Measurements from ENCODE around the gene KCNH2. TPM values are rescaled to one million over a fixed set of nuclear protein-coding genes. Genes with fewer than 3 reads are reported as not detected.
A peak's percentile ranks its signal among the peaks of the same experiment; 100 is the strongest.

The KCNH2 gene
- total and polyA plus RNA-seq, 2 experiments from 2014 or later: 48.0 to 110 TPM

DNA sequence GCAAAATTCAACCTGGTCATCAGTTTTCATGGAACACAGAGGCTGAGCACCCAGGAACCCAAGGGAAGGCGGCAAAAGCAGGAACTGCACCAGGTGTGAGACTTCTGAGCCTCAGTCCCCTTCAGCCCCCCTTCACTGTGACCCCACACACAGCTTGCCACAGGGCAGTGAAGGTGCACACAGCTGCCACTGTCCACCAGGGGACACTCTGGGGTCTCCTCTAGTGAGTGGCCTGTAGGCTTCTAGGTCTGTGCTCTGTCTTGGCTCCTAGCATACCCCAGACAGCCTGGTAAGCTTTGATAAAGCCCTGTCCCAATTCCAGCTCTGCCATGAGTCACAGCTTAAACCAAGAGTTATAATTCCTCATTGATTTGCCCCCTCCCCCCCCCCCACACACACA, 12.1 kb downstream of the KCNH2 start:
- Histone ChIP-seq H3K27ac (peak overlapping the region; percentile 97), H3K9me3 (ENCODE audit: low read depth) (no peaks in the 10 kb centered on the region), H3K27me3 (no peaks in the 10 kb centered on the region), H3K4me3 (no peak overlapping the region), H3K36me3 (no peaks in the 10 kb centered on the region), H3K4me1 (ENCODE audit: low read depth) (peaks cover 95% of the 10 kb centered on the region)
- DNase-seq (ENCODE audit: low read depth in 1 of 2, low spot score in 1 of 2): peak in 1 of 2 donors; percentile 80
- TF ChIP-seq, protein P1, sequence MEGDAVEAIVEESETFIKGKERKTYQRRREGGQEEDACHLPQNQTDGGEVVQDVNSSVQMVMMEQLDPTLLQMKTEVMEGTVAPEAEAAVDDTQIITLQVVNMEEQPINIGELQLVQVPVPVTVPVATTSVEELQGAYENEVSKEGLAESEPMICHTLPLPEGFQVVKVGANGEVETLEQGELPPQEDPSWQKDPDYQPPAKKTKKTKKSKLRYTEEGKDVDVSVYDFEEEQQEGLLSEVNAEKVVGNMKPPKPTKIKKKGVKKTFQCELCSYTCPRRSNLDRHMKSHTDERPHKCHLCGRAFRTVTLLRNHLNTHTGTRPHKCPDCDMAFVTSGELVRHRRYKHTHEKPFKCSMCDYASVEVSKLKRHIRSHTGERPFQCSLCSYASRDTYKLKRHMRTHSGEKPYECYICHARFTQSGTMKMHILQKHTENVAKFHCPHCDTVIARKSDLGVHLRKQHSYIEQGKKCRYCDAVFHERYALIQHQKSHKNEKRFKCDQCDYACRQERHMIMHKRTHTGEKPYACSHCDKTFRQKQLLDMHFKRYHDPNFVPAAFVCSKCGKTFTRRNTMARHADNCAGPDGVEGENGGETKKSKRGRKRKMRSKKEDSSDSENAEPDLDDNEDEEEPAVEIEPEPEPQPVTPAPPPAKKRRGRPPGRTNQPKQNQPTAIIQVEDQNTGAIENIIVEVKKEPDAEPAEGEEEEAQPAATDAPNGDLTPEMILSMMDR (IDR thresholded peaks at IDR 0.05; ENCODE audit: low read depth, low read length): no peak

- Histone ChIP-seq H3K27ac (peak overlapping the region; percentile 97), H3K36me3 (no peaks in the 10 kb centered on the region), H3K9me3 (ENCODE audit: low read depth) (no peaks in the 10 kb centered on the region), H3K4me1 (ENCODE audit: low read depth) (peaks cover 95% of the 10 kb centered on the region), H3K4me3 (no peak overlapping the region), H3K27me3 (no peaks in the 10 kb centered on the region)
- no peak for DNase-seq (ENCODE audit: low read depth in 1 of 2, low spot score in 1 of 2)
- TF ChIP-seq, protein P1 (IDR thresholded peaks at IDR 0.05; ENCODE audit: low read depth, low read length): no peak
Measured at GRCh38 chr7:150965273-150965830, 12.8 kb downstream of the KCNH2 start.

GRCh38 chr7:150964593-150965111, 13.5 kb downstream of the KCNH2 start:
- TF ChIP-seq, protein P1 (IDR thresholded peaks at IDR 0.05; ENCODE audit: low read depth, low read length): no peak
- Histone ChIP-seq H3K9me3 (ENCODE audit: low read depth) (no peaks in the 10 kb centered on the region), H3K27me3 (no peaks in the 10 kb centered on the region), H3K36me3 (no peaks in the 10 kb centered on the region), H3K4me3 (no peak overlapping the region), H3K27ac (peak overlapping the region; percentile 97), H3K4me1 (ENCODE audit: low read depth) (peaks cover 94% of the 10 kb centered on the region)
- DNase-seq (ENCODE audit: low read depth in 1 of 2, low spot score in 1 of 2): peak in 1 of 2 donors; percentile 92

DNA sequence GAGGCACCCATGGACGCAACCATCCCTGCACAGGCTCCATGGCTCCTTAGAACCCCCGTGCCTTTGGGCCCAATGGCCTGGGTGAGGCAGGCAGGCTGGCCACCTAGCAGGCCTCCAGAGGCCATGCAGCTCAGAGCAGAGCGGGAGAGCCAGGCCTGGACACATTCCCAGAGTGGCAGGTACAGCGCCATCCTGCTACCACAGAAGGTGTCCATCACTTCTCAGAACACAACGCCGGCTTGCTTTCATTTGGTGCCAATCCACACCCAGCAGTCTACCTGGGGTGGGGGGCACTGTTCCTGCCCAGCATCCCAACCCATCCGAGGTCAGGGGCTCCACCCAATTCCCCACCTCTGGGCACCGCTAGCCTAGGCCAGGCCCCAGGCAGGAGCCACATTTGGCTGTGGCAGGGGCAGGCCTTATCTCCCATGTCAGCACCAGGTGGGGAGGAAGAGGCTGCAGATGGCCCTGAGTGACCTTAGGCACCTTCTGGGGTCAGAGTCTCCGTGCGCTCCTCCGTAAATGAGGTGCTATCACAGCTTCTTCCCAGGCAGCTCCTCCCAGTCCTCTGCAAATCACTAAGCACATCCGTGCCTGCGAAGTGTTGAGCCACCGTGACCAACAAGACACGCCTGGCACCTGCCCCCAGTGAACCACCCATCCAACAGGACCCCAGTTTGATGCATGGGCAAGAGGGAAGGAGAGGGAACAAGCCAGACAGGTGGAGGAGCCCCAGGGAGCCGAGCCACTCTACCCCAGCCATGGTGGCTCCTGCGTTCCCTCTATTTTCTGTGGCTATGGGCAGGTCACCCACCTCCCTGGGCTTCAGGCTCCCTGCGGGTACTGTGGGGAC, 14.2 kb downstream of the KCNH2 start:
- H3K36me3 ChIP-seq: no peaks in the 10 kb centered on the region
- TF ChIP-seq, protein P1 (IDR thresholded peaks at IDR 0.05; ENCODE audit: low read depth, low read length): no peak
- no peaks in the 10 kb centered on the region for H3K9me3 ChIP-seq (ENCODE audit: low read depth)
- H3K4me3 ChIP-seq: no peak overlapping the region
- peak overlapping the region; percentile 97 for H3K27ac ChIP-seq
- peaks cover 86% of the 10 kb centered on the region for H3K4me1 ChIP-seq (ENCODE audit: low read depth)
- no peaks in the 10 kb centered on the region for H3K27me3 ChIP-seq
- DNase-seq (ENCODE audit: low read depth in 1 of 2, low spot score in 1 of 2): no peak

DNA sequence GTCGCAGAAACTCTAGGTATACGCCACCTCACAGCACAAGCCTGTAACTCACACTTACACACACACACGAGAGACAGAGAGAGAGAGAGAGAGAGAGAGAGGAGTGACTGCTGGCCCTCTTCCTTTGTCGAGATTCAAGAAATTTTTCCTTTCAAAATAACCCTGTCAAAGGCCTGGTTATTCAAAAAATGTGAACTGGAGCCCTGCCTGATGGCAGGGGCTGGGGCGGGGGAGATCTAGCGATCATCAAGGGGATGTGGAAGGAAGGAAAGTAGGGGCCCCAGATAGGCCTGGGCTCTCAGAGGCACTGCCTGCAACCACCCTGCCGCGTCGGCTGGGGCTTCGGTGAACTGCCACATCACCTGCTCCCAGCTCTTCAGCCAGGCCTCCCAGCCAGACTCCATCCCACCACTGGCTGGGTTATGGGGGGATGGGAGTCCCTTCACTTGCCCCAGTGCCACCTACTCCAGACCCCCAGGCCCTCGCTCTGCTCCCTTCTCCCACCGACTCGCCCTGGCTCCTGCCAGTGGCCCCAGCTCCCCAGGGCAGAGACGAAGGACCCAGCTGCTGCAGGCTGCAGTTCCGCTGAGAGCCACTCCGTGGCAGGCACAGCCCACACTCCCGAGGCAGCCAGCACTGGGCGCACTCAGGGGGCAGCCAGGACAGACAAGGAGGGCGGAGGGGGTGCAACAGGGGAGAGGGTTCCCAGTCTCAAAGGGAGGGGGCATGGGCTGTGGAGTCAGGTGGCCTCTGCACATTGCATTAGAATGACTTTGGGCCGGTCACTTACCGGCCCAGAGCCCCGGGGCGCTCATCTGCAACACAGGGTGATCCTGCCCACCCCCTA, 15.3 kb downstream of the KCNH2 start:
- TF ChIP-seq, protein P1 (IDR thresholded peaks at IDR 0.05; ENCODE audit: low read depth, low read length): peak; percentile 93
- peak; percentile 49 to 85 for DNase-seq (ENCODE audit: low read depth in 1 of 2, low spot score in 1 of 2)
- peaks cover 76% of the 10 kb centered on the region for H3K4me1 ChIP-seq (ENCODE audit: low read depth)

More for the DNA sequence above, 15.3 kb downstream of the KCNH2 start:
- H3K27ac ChIP-seq: peak overlapping the region; percentile 97
- H3K4me3 ChIP-seq: no peak overlapping the region
- H3K9me3 ChIP-seq (ENCODE audit: low read depth): no peaks in the 10 kb centered on the region
- no peaks in the 10 kb centered on the region for H3K27me3 ChIP-seq
- H3K36me3 ChIP-seq: no peaks in the 10 kb centered on the region
